ENCODE data around the gene ADAMTS17. TPM values are rescaled to one million over a fixed set of nuclear protein-coding genes. Genes with fewer than 3 reads are reported as not detected.

Gene ADAMTS17
- total and polyA plus RNA-seq, 11 donors: 0.30 to 2.4 (median 1.2) TPM

DNA sequence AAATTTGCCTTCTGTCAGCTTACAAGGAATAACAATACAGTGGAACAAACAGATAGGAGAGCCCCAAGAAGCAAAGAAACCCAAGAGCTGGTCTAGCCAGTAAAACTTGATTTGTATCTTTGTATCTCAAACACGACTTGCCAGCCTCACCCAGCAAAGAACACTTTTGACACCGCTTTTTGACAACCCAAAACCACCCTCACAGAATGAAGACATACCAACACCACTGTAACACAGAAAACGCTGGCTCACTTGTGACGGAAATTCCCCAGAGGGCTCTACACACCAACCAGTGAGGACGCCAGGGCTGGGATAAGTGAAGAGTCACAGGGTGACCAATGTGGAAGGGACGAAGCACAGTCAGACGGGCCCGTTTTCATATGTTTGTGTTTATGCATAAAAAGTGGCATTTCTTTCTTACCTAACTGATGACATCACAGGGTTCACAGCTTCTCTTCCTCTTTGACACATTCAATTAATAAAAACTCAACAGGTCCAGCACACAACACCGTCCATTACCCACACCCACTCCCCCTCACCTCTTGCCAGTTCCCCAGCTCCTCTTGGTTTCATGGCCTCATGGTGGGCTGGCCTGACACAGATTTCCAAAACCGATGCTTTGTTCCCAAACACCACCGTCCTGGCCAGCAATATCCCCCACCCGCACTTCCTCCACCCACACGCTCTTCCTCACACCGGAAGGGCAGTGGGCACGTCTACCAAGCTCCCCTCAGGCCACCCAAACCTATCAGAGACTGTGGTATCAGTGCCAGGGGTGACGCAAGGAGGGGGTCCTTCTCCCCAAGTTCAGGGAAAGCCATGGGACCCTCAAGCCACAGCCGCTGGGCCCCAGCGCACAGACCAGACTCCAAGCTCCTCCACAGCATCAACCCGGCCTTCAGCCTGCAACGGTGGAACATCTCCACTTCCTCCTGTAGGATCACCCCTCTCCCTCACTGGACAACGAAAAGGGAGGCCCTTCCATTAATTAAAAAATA is 94.2 kb downstream of the ADAMTS17 start:
- Histone ChIP-seq H3K36me3 (no peaks in the 10 kb centered on the region), H3K9me3 (no peaks in the 10 kb centered on the region), H3K27ac (no peak overlapping the region), H3K4me1 (peaks cover 0 to 16% (median 0%) of the 10 kb centered on the region in 12 donors), H3K27me3 (no peaks in the 10 kb centered on the region), H3K4me3 (no peak overlapping the region)
- intact Hi-C loops (cut with DNase I): no loop called here
- no peak for TF ChIP-seq POLR2A (IDR thresholded peaks at IDR 0.05)
- TF ChIP-seq, protein P1, sequence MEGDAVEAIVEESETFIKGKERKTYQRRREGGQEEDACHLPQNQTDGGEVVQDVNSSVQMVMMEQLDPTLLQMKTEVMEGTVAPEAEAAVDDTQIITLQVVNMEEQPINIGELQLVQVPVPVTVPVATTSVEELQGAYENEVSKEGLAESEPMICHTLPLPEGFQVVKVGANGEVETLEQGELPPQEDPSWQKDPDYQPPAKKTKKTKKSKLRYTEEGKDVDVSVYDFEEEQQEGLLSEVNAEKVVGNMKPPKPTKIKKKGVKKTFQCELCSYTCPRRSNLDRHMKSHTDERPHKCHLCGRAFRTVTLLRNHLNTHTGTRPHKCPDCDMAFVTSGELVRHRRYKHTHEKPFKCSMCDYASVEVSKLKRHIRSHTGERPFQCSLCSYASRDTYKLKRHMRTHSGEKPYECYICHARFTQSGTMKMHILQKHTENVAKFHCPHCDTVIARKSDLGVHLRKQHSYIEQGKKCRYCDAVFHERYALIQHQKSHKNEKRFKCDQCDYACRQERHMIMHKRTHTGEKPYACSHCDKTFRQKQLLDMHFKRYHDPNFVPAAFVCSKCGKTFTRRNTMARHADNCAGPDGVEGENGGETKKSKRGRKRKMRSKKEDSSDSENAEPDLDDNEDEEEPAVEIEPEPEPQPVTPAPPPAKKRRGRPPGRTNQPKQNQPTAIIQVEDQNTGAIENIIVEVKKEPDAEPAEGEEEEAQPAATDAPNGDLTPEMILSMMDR (IDR thresholded peaks at IDR 0.05): no peak
- WGBS, 4 donors: 84 to 89% (median 85%) methylated on average over 21 of the region's 21 CpGs
- DNase-seq (no peak), ATAC-seq (no peak)

- H3K9me3 ChIP-seq: no peaks in the 10 kb centered on the region
- intact Hi-C loops (cut with DNase I): no loop called here
- H3K4me3 ChIP-seq: no peak overlapping the region
- DNase-seq: no peak
- no peak for ATAC-seq
- 78 to 84% (median 81%) methylated on average over 11 of the region's 11 CpGs for WGBS, 4 donors
- H3K36me3 ChIP-seq: no peaks in the 10 kb centered on the region
- no peak for TF ChIP-seq POLR2A (IDR thresholded peaks at IDR 0.05)
- TF ChIP-seq, protein P1 (IDR thresholded peaks at IDR 0.05): no peak
- no peak overlapping the region for H3K27ac ChIP-seq
- peaks cover 0 to 25% (median 0%) of the 10 kb centered on the region in 12 donors for H3K4me1 ChIP-seq
- H3K27me3 ChIP-seq: no peaks in the 10 kb centered on the region
Measured at GRCh38 chr15:100245855-100246254, 95.9 kb downstream of the ADAMTS17 start.

DNA sequence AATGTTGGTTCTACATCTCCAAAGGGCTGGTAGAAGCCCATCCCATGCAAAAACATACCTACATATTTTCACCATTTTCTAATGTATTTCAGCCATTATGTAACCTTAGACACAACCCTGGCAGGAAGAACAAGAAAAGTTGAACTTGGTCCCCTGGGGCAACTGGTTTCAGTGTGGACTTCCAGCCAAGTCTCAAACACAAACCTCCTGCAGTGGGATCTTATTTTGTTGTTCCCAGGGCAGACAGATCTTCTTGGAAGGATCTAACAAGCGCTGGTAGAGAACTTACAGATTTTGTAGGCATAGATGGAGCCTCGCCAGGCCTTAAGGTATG is 96.3 kb downstream of the ADAMTS17 start:
- H3K27me3 ChIP-seq: no peaks in the 10 kb centered on the region
- H3K27ac ChIP-seq: no peak overlapping the region
- intact Hi-C loops (cut with DNase I): no loop called here
- H3K4me1 ChIP-seq: peaks cover 0 to 25% (median 0%) of the 10 kb centered on the region in 12 donors
- DNase-seq (peak in 1 of 5 donors; percentile 16), ATAC-seq (no peak)
- no peak overlapping the region for H3K4me3 ChIP-seq
- WGBS, 4 donors: 73 to 100% (median 77%) methylated on average over 2 of the region's 2 CpGs
- no peaks in the 10 kb centered on the region for H3K36me3 ChIP-seq
- no peak for TF ChIP-seq POLR2A (IDR thresholded peaks at IDR 0.05)
- TF ChIP-seq, protein P1 (IDR thresholded peaks at IDR 0.05): no peak
- no peaks in the 10 kb centered on the region for H3K9me3 ChIP-seq

GRCh38 chr15:100244796-100245486 is 96.8 kb downstream of the ADAMTS17 start:
- Histone ChIP-seq H3K4me1 (peaks cover 0 to 24% (median 0%) of the 10 kb centered on the region in 12 donors), H3K36me3 (no peaks in the 10 kb centered on the region), H3K27ac (no peak overlapping the region), H3K9me3 (no peaks in the 10 kb centered on the region), H3K4me3 (no peak overlapping the region), H3K27me3 (no peaks in the 10 kb centered on the region)
- no peak for ATAC-seq
- intact Hi-C loops (cut with DNase I): no loop called here
- DNase-seq: no peak
- TF ChIP-seq, protein P1 (IDR thresholded peaks at IDR 0.05): no peak
- no peak for TF ChIP-seq POLR2A (IDR thresholded peaks at IDR 0.05)
- 86 to 92% (median 89%) methylated on average over 9 to 10 of the region's 10 CpGs for WGBS, 4 donors

All from heart left ventricle (tissue), 16 donors.